HAP-1 (cell line): ENCODE data around the gene C18orf63.
"Not testable (repeated sequence)": the region's sequence is repeated elsewhere in the genome, so short reads cannot be mapped to it uniquely, and the experiment has no call there.

Experiments
- DNase-seq, 2 experiments: peaks; one replicate each; pipeline ENCODE4 v3.0.0-alpha.2; 2016 to 2020; ENCODE audit warnings: low spot score in 2 of 2
- H3K27me3 ChIP-seq: fragments of 250-450 bp; sonication (Bioruptor Pico); 2 replicates; pipeline ENCODE4 v1.5.1; 2020; ENCODE audit warnings: low read depth, mild to moderate bottlenecking, moderate library complexity
- H3K36me3 ChIP-seq: fragments of 250-450 bp; sonication (Bioruptor Pico); replicated peaks from 2 replicates; pipeline ENCODE4 v1.5.1; 2020; ENCODE audit warnings: mild to moderate bottlenecking
- H3K4me1 ChIP-seq: fragments of 250-450 bp; sonication (Bioruptor Pico); 2 replicates; pipeline ENCODE4 v1.5.1; 2020; ENCODE audit warnings: mild to moderate bottlenecking
- H3K4me3 ChIP-seq: fragments of 250-450 bp; sonication (Bioruptor Pico); 2 replicates; pipeline ENCODE4 v1.5.1; 2020; ENCODE audit warnings: mild to moderate bottlenecking, moderate library complexity
- H3K9me3 ChIP-seq: fragments of 250-450 bp; sonication (Bioruptor Pico); 2 replicates; pipeline ENCODE4 v1.5.1; 2020; ENCODE audit warnings: mild to moderate bottlenecking, moderate library complexity
- in situ Hi-C: fragments of 300-500 bp; cut with MboI; formaldehyde crosslinking; loops from 3 replicates; pipeline ENCODE4 v1.14.3; 2020; ENCODE audit warnings: low sequenced_read_pairs, inconsistent platforms, mixed read lengths

C18orf63 gene

DNA sequence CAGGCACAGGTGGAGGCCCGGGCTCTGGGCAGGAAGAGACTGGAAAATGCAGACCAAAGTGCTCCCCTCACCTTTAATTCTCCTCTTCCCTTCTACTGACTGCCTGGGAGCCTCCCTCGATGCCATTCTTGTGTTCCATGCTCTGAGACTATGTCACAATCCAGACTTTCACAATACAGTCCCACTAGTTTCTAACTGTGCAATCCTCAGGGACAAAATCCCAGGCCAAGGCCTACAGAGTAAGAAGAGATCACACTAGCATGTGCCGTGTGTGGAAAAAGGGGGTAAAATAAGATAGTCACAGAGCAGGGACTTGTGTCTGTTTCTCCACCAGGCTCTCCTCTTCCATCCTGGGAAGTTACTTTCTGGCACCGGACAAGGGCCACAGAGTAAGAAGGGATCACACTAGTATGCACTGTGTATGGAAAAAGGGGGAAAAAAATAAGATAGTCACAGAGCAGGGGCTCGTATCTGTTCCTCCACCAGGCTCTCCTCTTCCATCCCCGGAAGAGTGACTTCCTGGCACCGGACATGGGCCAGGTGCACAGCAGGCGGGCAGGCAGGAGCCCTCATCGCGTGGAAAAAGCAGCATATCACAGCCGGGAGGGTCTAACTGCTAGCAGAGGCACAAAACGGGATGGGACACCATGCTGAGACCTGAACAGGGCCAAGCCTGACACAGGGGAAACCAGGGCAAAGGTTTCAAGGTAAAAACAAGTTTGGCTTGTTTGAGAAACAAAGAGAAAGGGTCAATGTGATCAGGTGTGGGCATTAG, 33.5 kb upstream of the C18orf63 start:
- Histone ChIP-seq H3K4me1 (no peaks in the 10 kb centered on the region), H3K27me3 (no peaks in the 10 kb centered on the region), H3K9me3 (no peaks in the 10 kb centered on the region), H3K36me3 (no peaks in the 10 kb centered on the region), H3K4me3 (no peak overlapping the region)
- no peak for DNase-seq
- in situ Hi-C loops: no loop called here

DNA sequence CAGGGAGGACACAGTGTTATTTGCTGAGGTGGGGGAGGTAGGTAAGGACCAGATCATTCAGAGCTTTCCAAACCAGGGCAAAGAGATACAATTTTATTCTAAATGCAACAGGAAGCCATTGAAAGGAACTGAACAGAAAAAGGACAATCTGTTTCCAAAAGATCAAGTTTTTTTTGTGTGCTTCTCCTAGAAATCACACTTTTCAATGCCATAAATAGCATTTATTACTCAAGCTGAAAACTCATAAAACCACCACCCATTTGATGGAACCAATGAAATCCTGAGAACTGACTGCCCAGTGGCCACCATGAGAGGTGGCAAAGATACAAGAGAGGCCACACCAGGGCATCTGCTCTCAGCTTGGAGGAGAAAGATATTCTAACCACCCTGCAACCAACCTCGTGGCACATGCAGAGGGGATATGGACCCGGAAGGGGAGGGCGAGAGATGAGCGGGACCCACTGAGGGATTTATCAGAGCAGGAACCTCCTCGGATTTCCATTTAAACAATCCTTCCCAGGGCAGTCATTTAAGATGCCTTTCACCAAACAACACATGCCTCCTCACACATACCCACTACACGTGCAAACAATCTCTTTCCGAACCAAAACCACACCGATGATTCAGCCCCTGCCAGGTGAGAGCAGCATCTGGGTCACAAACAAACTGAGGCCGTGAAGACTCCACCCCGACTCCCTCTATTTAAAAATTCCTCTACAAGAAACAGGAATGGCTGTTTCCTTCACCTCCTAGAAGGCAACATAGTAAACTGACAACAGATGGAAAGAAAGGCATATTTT, 32.7 kb upstream of the C18orf63 start:
- no peaks in the 10 kb centered on the region for H3K27me3 ChIP-seq
- in situ Hi-C loops: no loop called here
- DNase-seq: no peak
- no peaks in the 10 kb centered on the region for H3K4me1 ChIP-seq
- H3K4me3 ChIP-seq: no peak overlapping the region
- no peaks in the 10 kb centered on the region for H3K9me3 ChIP-seq
- H3K36me3 ChIP-seq: no peaks in the 10 kb centered on the region

DNA sequence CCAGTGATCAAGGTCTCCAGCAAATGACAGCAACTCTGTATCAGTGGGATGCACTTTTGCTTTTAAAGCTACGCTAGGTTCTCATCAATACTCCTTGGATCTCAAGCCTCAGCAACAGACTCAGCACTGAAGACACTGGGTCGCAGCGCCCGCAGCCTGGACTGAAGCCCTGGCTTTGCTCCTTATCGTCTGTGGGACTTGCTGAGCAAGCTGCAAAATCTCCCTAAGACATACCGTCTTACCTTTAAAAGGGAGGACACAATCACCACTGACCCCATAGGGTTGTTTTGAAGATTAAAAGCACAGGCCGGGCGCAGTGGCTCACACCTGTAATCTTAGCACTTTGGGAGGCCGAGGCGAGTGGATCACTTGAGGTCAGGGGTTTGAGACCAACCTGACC, 32.0 kb upstream of the C18orf63 start:
- Histone ChIP-seq H3K4me1 (no peaks in the 10 kb centered on the region), H3K4me3 (no peak overlapping the region), H3K27me3 (no peaks in the 10 kb centered on the region), H3K36me3 (no peaks in the 10 kb centered on the region), H3K9me3 (no peaks in the 10 kb centered on the region)
- in situ Hi-C loops: no loop called here
- DNase-seq: no peak

DNA sequence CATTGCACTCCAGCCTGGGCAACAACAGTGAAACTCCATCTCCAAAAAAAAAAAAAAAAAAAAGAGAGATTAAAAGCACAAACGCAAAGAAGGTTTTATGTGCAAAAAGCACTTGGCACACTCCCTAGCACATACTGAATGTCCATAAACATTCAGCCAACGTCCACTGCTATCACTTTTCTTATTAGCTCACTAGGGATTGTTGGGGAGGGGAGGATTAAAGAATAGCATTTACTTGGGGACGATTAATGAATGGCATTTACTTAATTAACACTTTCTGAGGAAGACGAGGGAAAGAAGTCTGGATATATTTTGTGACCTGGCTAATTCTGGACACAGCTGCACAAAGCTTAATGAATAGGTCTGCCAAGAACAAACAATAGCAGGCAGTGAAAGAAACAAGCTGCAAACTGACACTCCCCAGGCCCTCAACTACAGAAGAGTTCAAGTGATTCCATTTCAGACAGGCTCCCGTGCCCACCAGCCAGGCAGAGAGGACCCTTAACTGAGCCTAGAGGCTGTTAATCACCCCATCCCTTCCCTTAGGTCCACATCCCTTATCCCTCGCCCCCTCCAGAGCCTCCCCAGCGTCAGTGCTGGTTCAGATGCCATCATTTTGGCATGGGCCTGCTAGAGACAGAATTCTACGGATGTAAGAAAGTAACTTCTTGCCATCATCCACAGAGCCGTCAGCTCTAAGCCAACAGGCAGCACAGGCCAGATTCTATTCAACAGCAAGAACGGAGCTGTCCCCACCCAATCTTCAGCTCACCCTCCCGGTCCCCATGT, 31.3 kb upstream of the C18orf63 start:
- in situ Hi-C loops: no loop called here
- Histone ChIP-seq H3K27me3 (no peaks in the 10 kb centered on the region), H3K4me1 (no peaks in the 10 kb centered on the region), H3K9me3 (no peaks in the 10 kb centered on the region), H3K36me3 (no peaks in the 10 kb centered on the region), H3K4me3 (no peak overlapping the region)
- DNase-seq: no peak

DNA sequence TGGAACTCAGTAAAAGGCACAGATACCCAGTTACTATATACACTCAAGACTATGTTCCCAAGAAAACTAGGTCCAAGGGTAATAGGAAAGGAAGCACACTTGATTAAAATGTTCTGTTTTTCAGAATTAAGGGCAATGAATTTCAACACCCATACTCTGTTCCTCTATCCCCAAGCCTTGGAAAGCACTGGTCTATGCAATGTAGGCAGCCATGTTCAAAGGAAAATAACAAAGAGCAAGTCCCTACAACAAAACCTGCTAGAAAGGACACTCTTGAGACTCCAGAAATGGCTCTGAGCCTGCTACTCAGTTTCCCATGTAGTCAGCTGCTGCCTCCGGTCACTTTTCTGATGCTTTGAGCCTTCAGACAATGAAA, 30.7 kb upstream of the C18orf63 start:
- Histone ChIP-seq H3K4me1 (no peaks in the 10 kb centered on the region), H3K27me3 (no peaks in the 10 kb centered on the region), H3K36me3 (no peaks in the 10 kb centered on the region), H3K4me3 (no peak overlapping the region), H3K9me3 (no peaks in the 10 kb centered on the region)
- no peak for DNase-seq
- in situ Hi-C loops: no loop called here

DNA sequence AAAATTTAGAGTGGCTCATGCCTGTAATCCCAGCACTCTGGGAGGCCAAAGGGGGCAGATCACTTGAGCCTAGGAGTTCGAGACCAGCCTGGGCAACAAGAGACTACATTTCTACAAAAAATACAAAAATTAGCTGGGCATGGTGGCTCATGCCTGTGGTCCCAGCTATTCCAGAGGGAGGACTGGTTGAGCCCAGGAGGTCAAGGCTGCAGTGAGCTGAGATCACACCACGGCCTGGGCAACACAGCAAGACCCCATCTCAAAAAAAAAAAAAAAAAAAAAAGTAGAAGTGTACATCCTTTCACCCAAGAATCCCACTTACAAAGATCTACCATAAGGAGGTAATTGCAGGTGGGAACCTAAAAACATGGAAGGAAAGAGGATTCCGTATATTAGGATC, 30.1 kb upstream of the C18orf63 start:
- H3K9me3 ChIP-seq, H3K27me3 ChIP-seq, in situ Hi-C loops, DNase-seq, H3K4me1 ChIP-seq, H3K36me3 ChIP-seq, H3K4me3 ChIP-seq: not testable (repeated sequence)

DNA sequence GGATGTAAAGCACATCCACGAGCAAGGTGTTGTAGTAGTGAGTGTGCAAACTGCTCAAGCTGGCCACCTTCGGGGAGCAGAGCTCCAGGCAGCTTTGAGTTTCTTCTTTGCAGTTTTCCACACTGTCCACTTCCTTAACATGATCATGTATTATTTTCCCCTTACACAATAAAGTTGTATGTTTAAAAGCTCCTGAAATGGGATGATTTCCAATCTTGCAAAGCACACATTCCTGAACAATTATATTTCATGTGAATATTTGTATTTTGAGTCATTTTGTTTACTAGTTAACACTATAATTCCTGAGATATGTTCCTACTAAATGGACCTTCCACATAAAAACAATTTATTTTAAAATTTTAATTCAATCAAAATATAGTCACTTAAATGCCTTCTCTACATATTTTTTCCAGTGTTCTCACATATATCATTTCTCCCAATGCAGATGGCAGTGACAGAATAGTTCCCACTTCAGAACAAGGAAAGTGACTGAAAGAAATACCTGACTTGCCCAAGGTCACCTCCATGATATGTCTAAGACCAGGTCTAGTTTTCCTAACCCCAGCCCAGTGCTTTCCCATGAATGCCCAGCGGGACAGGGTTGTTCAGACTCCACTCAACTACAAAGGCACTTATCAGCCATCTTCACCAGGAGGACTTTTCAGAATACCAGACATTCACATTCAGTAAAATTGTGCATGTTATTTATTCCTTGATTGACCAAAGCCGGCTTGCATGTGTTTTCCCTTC, 29.4 kb upstream of the C18orf63 start:
- DNase-seq: no peak
- in situ Hi-C loops: no loop called here
- no peak overlapping the region for H3K4me3 ChIP-seq

DNA sequence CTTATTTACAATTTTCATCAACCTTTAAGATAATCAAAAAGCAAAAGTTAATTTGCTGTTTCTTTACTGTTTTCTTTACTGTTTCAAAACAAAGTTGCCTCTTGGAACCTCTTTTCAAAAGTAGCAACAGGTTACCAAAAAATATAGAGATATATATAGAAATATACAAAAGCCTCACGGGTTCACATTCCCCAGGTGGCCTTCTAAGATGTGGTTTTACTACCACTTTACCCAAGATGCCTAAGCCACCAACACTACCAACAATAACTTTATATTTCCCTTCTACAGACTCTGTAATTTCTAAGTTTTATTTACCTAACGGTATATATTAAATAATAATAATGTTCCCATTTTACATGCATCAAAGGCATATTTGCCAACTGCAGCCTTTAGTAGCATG, 28.8 kb upstream of the C18orf63 start:
- Histone ChIP-seq H3K36me3 (no peaks in the 10 kb centered on the region), H3K4me3 (no peak overlapping the region), H3K4me1 (no peaks in the 10 kb centered on the region), H3K9me3 (no peaks in the 10 kb centered on the region), H3K27me3 (no peaks in the 10 kb centered on the region)
- in situ Hi-C loops: no loop called here
- no peak for DNase-seq

More for the DNA sequence above, 29.4 kb upstream of the C18orf63 start:
- Histone ChIP-seq H3K27me3 (no peaks in the 10 kb centered on the region), H3K9me3 (no peaks in the 10 kb centered on the region), H3K36me3 (no peaks in the 10 kb centered on the region), H3K4me1 (no peaks in the 10 kb centered on the region)

DNA sequence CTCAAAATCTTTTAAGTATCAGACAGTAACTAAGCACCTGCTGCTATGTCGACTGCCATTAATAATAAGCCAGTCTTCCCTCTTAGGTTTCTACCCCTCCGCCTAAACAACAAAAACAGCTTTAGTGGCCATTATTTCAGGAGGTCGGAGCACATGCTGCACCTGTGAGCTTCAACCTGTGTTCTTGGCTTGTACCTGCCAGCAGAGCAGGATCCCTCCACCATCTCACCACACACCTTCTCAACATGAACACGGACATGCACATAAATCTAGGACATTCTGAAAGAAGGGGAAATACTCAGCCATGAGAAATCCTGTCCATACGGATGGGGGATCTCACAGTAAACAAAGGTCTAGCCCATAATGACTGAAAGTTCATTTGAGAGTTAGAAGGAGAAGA, 27.6 kb upstream of the C18orf63 start:
- in situ Hi-C loops: no loop called here
- Histone ChIP-seq H3K4me1 (no peaks in the 10 kb centered on the region), H3K4me3 (no peak overlapping the region), H3K27me3 (no peaks in the 10 kb centered on the region), H3K36me3 (no peaks in the 10 kb centered on the region), H3K9me3 (no peaks in the 10 kb centered on the region)
- DNase-seq: no peak

DNA sequence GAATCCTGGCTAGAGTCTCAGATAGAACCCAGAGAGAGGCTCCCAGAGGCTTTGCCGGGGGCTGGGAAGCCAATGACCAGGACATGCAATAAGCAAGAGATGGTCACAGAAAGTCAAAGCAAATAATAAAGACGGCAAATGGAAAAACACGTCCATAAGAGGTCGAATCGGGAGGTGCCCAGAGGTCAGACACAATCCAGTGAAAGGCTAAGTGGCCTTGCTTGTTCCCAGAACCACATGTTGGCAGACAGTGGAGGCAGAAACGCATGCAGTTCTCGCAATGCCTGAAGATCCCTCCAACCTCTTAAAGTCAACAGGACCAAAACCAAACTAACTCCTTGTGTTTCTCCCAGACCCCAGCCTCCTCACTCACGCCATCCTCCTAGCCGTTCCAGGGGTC, 26.9 kb upstream of the C18orf63 start:
- Histone ChIP-seq H3K36me3 (no peaks in the 10 kb centered on the region), H3K4me1 (no peaks in the 10 kb centered on the region), H3K27me3 (no peaks in the 10 kb centered on the region), H3K9me3 (no peaks in the 10 kb centered on the region), H3K4me3 (no peak overlapping the region)
- in situ Hi-C loops: no loop called here
- DNase-seq: no peak

DNA sequence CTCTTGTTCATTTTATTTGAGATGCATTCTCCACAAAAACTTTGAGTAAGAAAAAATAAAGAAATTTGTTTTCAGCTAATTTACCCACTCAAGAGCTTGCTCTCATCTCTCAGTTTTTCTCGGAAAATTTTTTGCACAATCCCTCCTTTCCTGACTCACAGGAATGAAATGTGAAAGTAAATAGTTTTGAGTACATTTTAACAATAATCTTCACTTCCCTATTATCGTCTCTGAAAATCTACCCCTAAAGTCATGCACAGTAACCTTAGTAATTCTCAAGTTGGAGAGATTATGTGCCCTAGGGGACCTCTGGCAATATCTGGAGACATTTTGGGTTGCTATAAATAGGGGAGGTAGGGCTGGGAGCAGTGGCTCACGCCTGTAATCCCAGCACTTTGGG, 26.5 kb upstream of the C18orf63 start:
- Histone ChIP-seq H3K9me3 (no peaks in the 10 kb centered on the region), H3K4me3 (no peak overlapping the region), H3K36me3 (no peaks in the 10 kb centered on the region), H3K4me1 (no peaks in the 10 kb centered on the region), H3K27me3 (no peaks in the 10 kb centered on the region)
- no peak for DNase-seq
- in situ Hi-C loops: no loop called here

DNA sequence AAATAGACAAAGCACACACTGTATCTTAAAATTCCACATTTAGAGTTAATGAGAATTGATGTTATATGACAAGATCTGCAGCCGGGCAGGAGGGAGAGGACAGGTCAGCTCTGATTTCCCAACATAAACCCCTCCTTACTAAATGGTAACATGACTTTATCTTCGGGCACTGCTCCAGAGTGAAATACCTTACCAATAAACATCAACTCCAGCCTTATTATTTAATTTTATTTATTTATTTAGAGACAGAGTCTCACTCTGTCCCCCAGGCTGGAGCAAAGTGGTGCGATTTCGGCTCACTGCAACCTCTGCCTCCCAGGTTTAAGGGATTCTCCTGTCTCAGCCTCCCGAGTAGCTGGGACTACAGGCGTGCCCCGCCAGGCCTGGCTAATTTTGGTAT, 25.6 kb upstream of the C18orf63 start:
- H3K9me3 ChIP-seq: no peaks in the 10 kb centered on the region
- H3K4me1 ChIP-seq: no peaks in the 10 kb centered on the region
- DNase-seq: no peak
- H3K27me3 ChIP-seq: no peaks in the 10 kb centered on the region
- in situ Hi-C loops: no loop called here
- no peaks in the 10 kb centered on the region for H3K36me3 ChIP-seq
- no peak overlapping the region for H3K4me3 ChIP-seq

DNA sequence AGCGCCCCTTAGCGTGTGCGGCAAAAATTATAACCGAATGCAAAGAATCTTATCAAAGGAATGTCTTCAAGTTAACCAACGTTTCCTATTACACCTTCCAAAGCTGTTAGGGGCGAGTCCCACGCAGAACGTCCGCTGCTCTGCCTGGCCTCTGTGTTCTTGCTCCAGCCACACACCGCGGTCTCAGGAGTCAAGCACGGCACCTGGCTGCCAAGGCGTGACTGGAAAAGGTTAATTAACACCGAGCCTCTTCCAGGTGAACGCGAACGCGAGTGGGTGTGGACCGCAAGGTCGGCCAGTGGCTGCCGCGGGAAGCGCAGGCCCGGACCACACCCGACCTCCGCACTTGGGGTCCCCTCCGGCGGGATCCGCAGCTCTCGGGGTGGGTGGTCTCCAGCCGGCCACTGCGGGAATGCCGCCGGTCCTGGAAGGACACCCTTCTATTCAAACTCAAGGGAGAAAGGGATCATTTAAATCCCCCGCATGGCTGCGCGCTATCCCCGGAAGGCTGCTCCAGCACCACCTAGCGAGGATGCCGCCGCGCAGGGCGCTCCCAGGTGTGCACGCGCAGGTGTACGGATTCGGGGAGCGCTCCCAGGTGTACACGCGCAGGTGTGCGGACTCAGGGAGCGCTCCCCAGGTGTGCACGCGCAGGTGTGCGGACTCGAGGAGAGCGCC, 24.7 kb upstream of the C18orf63 start:
- Histone ChIP-seq H3K36me3 (no peaks in the 10 kb centered on the region), H3K4me1 (no peaks in the 10 kb centered on the region), H3K27me3 (no peaks in the 10 kb centered on the region), H3K9me3 (no peaks in the 10 kb centered on the region), H3K4me3 (no peak overlapping the region)
- in situ Hi-C loops: no loop called here
- no peak for DNase-seq
